HepG2 (cell line): Measurements from ENCODE around the gene CCSER2. TPM values are rescaled to one million over a fixed set of nuclear protein-coding genes. Genes with fewer than 3 reads are reported as not detected.
"Not testable (repeated sequence)": the region's sequence is repeated elsewhere in the genome, so short reads cannot be mapped to it uniquely, and the experiment has no call there.

Experiments
- ATAC-seq: fragments of 200-7000 bp; cut with Tn5 transposase; 3 replicates; pipeline ENCODE4 v1.9.1; 2020; ENCODE audit warnings: mild to moderate bottlenecking, moderate library complexity
- BruUV-seq: library from RNA; stranded (reverse); fragments of 400-500 nt; replicated peaks from 2 replicates; lab custom pipeline; 2021; lab: Mats Ljungman, UMichigan
- CTCF ChIA-PET: fragments of 300-600 bp; formaldehyde crosslinking; extraction: SDS; loops from one replicate; lab custom pipeline; 2021; ENCODE audit warnings: low total read pairs, inconsistent platforms, low intra/inter-chr PET ratio; lab: Yijun Ruan, JAX
- POLR2A ChIA-PET: fragments of 350-600 bp; sonication (Branson Sonifier 250); formaldehyde crosslinking; loops from one replicate; lab custom pipeline; 2020; ENCODE audit warnings: antibody characterized with exemption, inconsistent platforms; lab: Yijun Ruan, JAX
- DNase-seq: peaks from one replicate; pipeline ENCODE4 v3.0.0-alpha.2; 2015; ENCODE audit warnings: low spot score
- FAIRE-seq: peaks from 3 replicates; lab custom pipeline; 2011; peaks lifted over from hg19 to GRCh38; lab: Jason Lieb, UNC
- H2AFZ ChIP-seq: one replicate; pipeline ENCODE4 v1.6.1; 2011; ENCODE audit warnings: low read length, inconsistent platforms
- H3K27ac ChIP-seq: fragments of 300-600 bp; 3 replicates; pipeline ENCODE4 v1.8.0; 2011; ENCODE audit warnings: mixed run types, mild to moderate bottlenecking, mixed read lengths, low read length, inconsistent platforms; ENCODE audit not compliant: insufficient read depth; ENCODE audit errors: extremely low read length
- H3K27me3 ChIP-seq, 2 experiments: fragments of 200-600 bp in 1 of 2; 2 replicates in 1 of 2; 3 replicates in 1 of 2; pipeline versions ENCODE4 v1.6.0 to v1.8.0; 2011; ENCODE audit warnings: low read length in 2 of 2, mild to moderate bottlenecking in 2 of 2, moderate library complexity in 2 of 2, inconsistent platforms in 1 of 2; ENCODE audit not compliant: insufficient read depth in 2 of 2, control insufficient read depth in 1 of 2
- H3K36me3 ChIP-seq, 2 experiments: fragments of 200-600 bp in 1 of 2; replicated peaks in 1 of 2; 2 replicates in 1 of 2; 3 replicates in 1 of 2; pipeline versions ENCODE4 v1.5.1 to v1.8.0; 2011; ENCODE audit warnings: low read length in 2 of 2, inconsistent platforms in 1 of 2; ENCODE audit not compliant: insufficient read depth in 2 of 2, control insufficient read depth in 1 of 2
- H3K4me1 ChIP-seq: 2 replicates; pipeline ENCODE4 v1.5.1; 2012; ENCODE audit warnings: low read length, inconsistent platforms; ENCODE audit not compliant: insufficient read depth
- H3K4me2 ChIP-seq: 2 replicates; pipeline ENCODE4 v1.6.0; 2011; ENCODE audit warnings: low read depth, low read length, inconsistent platforms
- H3K4me3 ChIP-seq, 3 experiments: fragments of 200-600 bp in 1 of 3; sonication (generic), shearing (Covaris generic) in 1 of 3; replicated peaks in 1 of 3; 2 replicates each; pipeline ENCODE4 v1.5.1; 2011 to 2016; ENCODE audit warnings: low read length in 3 of 3, inconsistent platforms in 2 of 3, low read depth in 2 of 3, mild to moderate bottlenecking in 2 of 3, control low read depth in 1 of 3, mixed read lengths in 1 of 3; ENCODE audit not compliant: insufficient read depth in 1 of 3
- H3K79me2 ChIP-seq: one replicate; pipeline ENCODE4 v1.6.1; 2011; ENCODE audit warnings: low read length, inconsistent platforms; ENCODE audit not compliant: insufficient read depth
- H3K9ac ChIP-seq: 2 replicates; pipeline ENCODE4 v1.6.0; 2011; ENCODE audit warnings: mild to moderate bottlenecking, low read depth, low read length, inconsistent platforms; ENCODE audit not compliant: insufficient read depth
- H3K9me3 ChIP-seq: 2 replicates; pipeline ENCODE4 v1.5.1; 2012; ENCODE audit warnings: mild to moderate bottlenecking, low read length
- H4K20me1 ChIP-seq: 2 replicates; pipeline ENCODE4 v1.6.0; 2011; ENCODE audit warnings: inconsistent platforms, mild to moderate bottlenecking, low read length, moderate library complexity; ENCODE audit not compliant: insufficient read depth
- NCOR1 ChIP-seq: fragments of 200-600 bp; sonication (generic); IDR thresholded peaks from 2 replicates; pipeline ENCODE4 v1.7.0; 2017; ENCODE audit warnings: antibody characterized with exemption, low read length, borderline replicate concordance
- SNRNP70 ChIP-seq: fragments of 200-400 bp; formaldehyde crosslinking; IDR thresholded peaks from 2 replicates; pipeline ENCODE4 v1.6.1; 2017; ENCODE audit warnings: mild to moderate bottlenecking, low read depth, low read length, moderate library complexity
- WGBS: methylation state at CpG from one replicate; pipeline ENCODE4 v1.1.6; 2017; ENCODE audit warnings: low lambda C conversion rate; 5-methylcytosine and 5-hydroxymethylcytosine counted together
- in situ Hi-C: cut with HindIII; loops from 2 replicates; pipeline ENCODE4 v1.10.0; 2017; ENCODE audit warnings: low pct_unique_long_range_greater_than_20kb; ENCODE audit not compliant: extremely low pct_ligation_motif_present
- intact Hi-C: fragments of 100-400 bp; cut with micrococcal nuclease; formaldehyde crosslinking; loops from one replicate; pipeline ENCODE4 v1.10.0; 2022; ENCODE audit not compliant: unreplicated experiment
- polyA plus RNA-seq, 8 experiments: library from polyadenylated mRNA; depleted of rRNA in 3 of 8; stranded (reverse) in 7 of 8; unstranded in 1 of 8; fragments of >200 nt; fragmentation: Illumina TruSeq in 4 of 8; extraction: Trizol in 4 of 8; gene quantifications; 2 replicates each; pipeline versions ENCODE4 v1.2.1 to v1.2.3, GENCODE V29; 2011 to 2016; ENCODE audit warnings: low read depth in 4 of 8, missing spikeins in 1 of 8, mixed read lengths in 1 of 8; ENCODE audit not compliant: insufficient read depth in 1 of 8
- total RNA-seq, 5 experiments: library from RNA; depleted of rRNA; stranded (reverse); fragments of >200 nt; fragmentation: Illumina TruSeq; extraction: Trizol; gene quantifications; 2 replicates each; pipeline ENCODE4 v1.2.3, GENCODE V29; 2016; ENCODE audit warnings: low read depth in 1 of 5

The CCSER2 gene
- total and polyA plus RNA-seq, 2 of the 13 experiments (the other 11 are each of a cell fraction or from before 2014, with no cell fraction given): 13.3 to 17.2 TPM

DNA sequence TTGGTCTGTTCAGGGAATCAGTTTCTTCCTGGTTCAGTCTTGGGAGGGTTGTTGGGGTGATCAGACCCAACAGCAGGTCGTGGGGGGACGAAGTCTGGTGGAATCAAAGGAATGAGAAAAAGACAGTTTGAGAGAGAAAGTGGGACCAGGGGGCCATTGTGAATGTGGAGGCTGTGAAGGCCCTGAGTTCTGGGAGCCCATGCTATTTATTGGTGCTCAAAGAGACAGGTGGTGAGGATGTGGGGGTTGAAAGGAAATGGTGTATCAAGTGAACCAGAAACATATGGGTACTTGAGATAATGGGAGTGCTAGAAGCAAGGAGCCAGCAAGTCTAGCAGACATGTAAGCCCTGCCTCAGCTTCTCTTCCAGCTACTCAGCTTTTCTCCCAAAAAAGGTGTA lies 84.1 kb downstream of the CCSER2 start:
- Histone ChIP-seq H2AFZ (no peak overlapping the region), H3K27me3 (no peaks in the 10 kb centered on the region), H3K79me2 (peaks cover 5% of the 10 kb centered on the region), H3K9ac (no peak overlapping the region), H3K9me3 (peaks cover 6% of the 10 kb centered on the region; the same call in 1 of the 2 replicates), H3K4me2 (no peak overlapping the region), H3K36me3 (no peaks in the 10 kb centered on the region; a peak in 1 of 5 replicates), H4K20me1 (no peaks in the 10 kb centered on the region), H3K4me1 (peaks cover 17% of the 10 kb centered on the region), H3K27ac (no peak overlapping the region), H3K4me3 (no peak overlapping the region)
- POLR2A ChIA-PET: no interaction called here
- BruUV-seq: no TSS peak
- ATAC-seq (no peak), DNase-seq (no peak), FAIRE-seq (no peak)
- 95% methylated on average over 2 of the region's 2 CpGs for WGBS
- intact Hi-C loops: no loop called here
- CTCF ChIA-PET: no interaction called here
- no peak for TF ChIP-seq NCOR1
- TF ChIP-seq SNRNP70: no peak
- in situ Hi-C loops: no loop called here

DNA sequence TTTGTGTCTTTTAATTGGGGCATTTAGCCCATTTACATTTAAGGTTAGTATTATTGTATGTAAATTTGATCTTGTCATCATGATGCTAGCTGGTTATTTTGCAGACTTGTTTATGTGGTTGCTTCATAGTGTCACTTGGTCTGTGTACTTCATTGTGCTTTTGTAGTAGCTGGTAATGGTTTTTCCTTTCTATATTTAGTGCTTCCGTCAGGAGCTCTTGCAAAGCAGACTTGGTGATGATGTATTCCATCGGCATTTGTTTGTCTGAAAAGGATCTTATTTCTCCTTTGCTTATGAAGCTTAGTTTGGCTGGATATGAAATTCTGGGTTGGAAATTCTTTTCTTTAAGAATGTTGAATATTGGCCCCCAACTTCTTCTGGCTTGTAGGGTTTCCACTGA lies 85.7 kb downstream of the CCSER2 start:
- DNase-seq, H2AFZ ChIP-seq, H3K27ac ChIP-seq, ATAC-seq, H3K9me3 ChIP-seq, POLR2A ChIA-PET, H3K27me3 ChIP-seq, FAIRE-seq, H3K9ac ChIP-seq, CTCF ChIA-PET, H3K79me2 ChIP-seq, H3K4me2 ChIP-seq, H3K36me3 ChIP-seq, H3K4me3 ChIP-seq, intact Hi-C loops, BruUV-seq, in situ Hi-C loops, H4K20me1 ChIP-seq: not testable (repeated sequence)
- whole genome bisulfite sequencing: 96% methylated on average over 2 of the region's 2 CpGs
- H3K4me1 ChIP-seq: peaks cover 17% of the 10 kb centered on the region
